ENCODE measurements around the gene NLGN4Y. TPM values are rescaled to one million over a fixed set of nuclear protein-coding genes. Genes with fewer than 3 reads are reported as not detected.

Gene NLGN4Y
- total RNA-seq, 6 experiments from 2014 or later, result 6.9 TPM; not detected in 5

DNA sequence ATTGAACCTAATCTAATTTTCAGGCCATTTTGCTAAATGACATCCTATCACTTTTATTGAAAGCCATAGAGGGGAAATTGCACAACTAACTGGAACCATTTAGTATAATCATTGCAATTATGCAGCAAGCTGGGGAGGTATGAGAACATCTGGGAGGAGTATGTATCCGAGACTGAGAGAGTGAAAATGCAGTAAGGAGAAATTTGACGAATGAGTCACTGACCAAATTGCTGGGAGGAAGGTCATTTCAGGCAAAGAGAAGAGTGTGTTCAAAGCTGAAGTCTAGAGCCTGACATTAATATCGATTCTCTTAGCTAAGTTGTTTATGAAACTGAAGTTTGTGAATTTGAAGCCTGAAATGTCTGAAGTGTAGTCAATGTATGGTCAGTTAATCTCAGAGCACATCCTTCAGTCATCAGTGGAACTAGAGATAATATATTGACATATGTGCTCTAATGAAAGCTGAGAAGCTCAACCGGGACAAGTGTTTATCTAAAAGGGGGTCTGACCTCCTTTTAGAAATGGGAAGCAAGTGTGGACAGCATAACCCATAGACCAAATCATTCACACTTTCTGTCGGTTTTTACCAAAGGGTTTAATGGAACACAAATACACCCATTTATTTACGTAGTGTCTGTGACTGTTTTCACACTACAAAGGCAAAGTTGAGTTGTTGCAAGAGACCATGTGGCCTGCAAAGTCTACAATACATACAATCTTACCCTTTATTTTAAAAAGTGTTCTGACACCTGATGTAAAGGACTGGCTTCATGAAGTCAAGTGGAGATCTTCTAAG is 120.0 kb downstream of the NLGN4Y start:
- TF ChIP-seq, protein P1, sequence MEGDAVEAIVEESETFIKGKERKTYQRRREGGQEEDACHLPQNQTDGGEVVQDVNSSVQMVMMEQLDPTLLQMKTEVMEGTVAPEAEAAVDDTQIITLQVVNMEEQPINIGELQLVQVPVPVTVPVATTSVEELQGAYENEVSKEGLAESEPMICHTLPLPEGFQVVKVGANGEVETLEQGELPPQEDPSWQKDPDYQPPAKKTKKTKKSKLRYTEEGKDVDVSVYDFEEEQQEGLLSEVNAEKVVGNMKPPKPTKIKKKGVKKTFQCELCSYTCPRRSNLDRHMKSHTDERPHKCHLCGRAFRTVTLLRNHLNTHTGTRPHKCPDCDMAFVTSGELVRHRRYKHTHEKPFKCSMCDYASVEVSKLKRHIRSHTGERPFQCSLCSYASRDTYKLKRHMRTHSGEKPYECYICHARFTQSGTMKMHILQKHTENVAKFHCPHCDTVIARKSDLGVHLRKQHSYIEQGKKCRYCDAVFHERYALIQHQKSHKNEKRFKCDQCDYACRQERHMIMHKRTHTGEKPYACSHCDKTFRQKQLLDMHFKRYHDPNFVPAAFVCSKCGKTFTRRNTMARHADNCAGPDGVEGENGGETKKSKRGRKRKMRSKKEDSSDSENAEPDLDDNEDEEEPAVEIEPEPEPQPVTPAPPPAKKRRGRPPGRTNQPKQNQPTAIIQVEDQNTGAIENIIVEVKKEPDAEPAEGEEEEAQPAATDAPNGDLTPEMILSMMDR (IDR thresholded peaks at IDR 0.05), result no peak
- TF ChIP-seq POLR2A (IDR thresholded peaks at IDR 0.05), result no peak
- Histone ChIP-seq H3K27ac (no peak overlapping the region), H3K9me3 (no peaks in the 10 kb centered on the region), H3K4me3 (no peak overlapping the region), H3K36me3 (no peaks in the 10 kb centered on the region), H3K4me1 (no peaks in the 10 kb centered on the region), H3K27me3 (no peaks in the 10 kb centered on the region)
- intact Hi-C loops (cut with DNase I), result no loop called here
- ATAC-seq, result no peak
- WGBS (ENCODE audit: insufficient coverage, low coverage, low lambda C conversion rate, missing lambda C conversion rate), result no CpG with 5 or more reads among the region's 6 CpGs
- no peak for DNase-seq

DNA sequence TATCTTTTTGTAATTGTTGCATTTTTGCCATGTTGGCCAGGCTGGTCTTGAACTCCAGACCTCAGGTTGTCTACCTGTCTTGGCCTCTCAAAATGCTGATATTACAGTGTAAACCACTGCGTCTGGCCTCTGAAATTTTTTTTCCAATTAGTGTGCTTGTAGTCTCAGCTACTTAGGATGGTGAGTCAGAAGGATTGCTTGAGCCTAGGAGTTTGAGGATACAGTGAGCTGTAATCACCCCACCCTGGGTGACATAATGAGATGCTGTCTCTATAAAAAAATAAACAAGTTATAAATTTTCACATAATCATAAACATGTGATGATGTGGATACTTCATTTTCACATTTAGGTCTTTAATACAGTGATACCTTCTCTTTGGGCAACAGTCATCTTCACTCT is 154.9 kb downstream of the NLGN4Y start:
- intact Hi-C loops (cut with DNase I), result no loop called here
- H3K4me1 ChIP-seq, result no peaks in the 10 kb centered on the region
- no peaks in the 10 kb centered on the region for H3K27me3 ChIP-seq
- no peaks in the 10 kb centered on the region for H3K9me3 ChIP-seq
- WGBS (ENCODE audit: insufficient coverage, low coverage, low lambda C conversion rate, missing lambda C conversion rate), result no CpG with 5 or more reads among the region's 1 CpG
- TF ChIP-seq, protein P1 (IDR thresholded peaks at IDR 0.05), result no peak
- no peak for TF ChIP-seq POLR2A (IDR thresholded peaks at IDR 0.05)
- no peak for DNase-seq
- no peak overlapping the region for H3K4me3 ChIP-seq
- no peak overlapping the region for H3K27ac ChIP-seq
- no peaks in the 10 kb centered on the region for H3K36me3 ChIP-seq
- no peak for ATAC-seq

DNA sequence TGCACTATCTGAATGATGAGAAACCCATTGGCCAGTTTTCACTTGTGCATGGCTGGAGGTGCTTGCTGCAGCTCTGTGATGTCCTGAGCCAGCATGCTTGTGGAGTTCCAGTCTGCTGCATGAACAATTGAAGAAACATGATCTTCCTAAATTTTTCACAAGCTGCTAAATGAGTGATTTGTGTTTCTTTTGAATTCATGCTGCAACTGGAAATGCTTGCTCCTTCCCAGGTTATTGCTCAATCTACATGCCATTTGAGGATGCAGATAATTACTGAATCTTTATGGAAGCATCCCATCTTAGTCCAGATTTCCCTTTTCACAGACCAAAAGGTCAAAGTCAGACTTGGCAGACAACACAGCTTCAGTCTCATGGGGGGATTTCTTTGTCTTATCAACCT is 170.2 kb downstream of the NLGN4Y start:
- H3K27ac ChIP-seq, result no peak overlapping the region
- no peak for ATAC-seq
- intact Hi-C loops (cut with DNase I), result no loop called here

DNA sequence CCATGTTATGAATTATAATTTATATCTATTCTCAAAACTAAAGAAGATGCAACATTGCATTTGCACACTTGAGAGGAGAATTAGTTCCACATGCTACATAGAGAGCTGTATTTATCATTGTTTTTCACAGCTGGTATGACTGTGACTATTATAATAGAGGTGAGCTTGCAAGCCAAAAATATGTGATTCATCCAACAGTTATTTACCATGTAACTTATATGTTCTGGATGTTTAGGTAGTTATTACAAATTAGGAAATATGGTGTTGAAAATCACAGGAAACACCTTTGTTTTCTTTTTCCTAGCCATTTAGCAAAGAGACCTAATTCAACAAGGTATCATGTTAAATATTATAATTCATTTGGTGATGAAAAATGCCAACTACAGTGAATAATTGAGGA is 183.8 kb downstream of the NLGN4Y start:
- Histone ChIP-seq H3K4me3 (no peak overlapping the region), H3K9me3 (no peaks in the 10 kb centered on the region), H3K4me1 (no peaks in the 10 kb centered on the region), H3K27ac (no peak overlapping the region), H3K36me3 (no peaks in the 10 kb centered on the region), H3K27me3 (no peaks in the 10 kb centered on the region)
- DNase-seq (no peak), ATAC-seq (no peak)
- TF ChIP-seq POLR2A (IDR thresholded peaks at IDR 0.05), result no peak
- TF ChIP-seq, protein P1 (IDR thresholded peaks at IDR 0.05), result no peak
- intact Hi-C loops (cut with DNase I), result no loop called here

More for the DNA sequence above, 170.2 kb downstream of the NLGN4Y start:
- DNase-seq, result no peak
- TF ChIP-seq, protein P1 (IDR thresholded peaks at IDR 0.05), result no peak
- no peak for TF ChIP-seq POLR2A (IDR thresholded peaks at IDR 0.05)
- Histone ChIP-seq H3K27me3 (no peaks in the 10 kb centered on the region), H3K4me3 (no peak overlapping the region), H3K9me3 (no peaks in the 10 kb centered on the region), H3K4me1 (no peaks in the 10 kb centered on the region), H3K36me3 (no peaks in the 10 kb centered on the region)

DNA sequence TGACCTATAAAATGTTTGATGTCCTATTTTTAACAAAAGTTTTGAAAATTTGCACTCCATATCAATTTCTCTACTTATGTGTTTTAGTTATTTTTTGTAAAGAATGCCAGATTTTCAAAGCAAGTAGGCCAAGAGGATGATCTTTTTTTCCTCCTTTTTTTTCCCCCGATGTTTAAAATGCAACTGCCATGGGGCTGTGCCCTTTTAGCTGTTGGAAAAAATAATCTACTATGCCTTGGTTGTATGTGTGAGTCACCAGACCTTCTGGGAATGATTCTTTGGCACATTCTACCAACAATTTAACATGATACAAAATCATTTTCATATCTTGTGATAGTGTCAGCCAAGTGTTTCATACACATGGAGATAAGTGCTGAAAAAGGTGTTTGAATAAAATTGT is 217.3 kb downstream of the NLGN4Y start:
- ATAC-seq, result no peak
- no peak for TF ChIP-seq POLR2A (IDR thresholded peaks at IDR 0.05)
- TF ChIP-seq, protein P1 (IDR thresholded peaks at IDR 0.05), result no peak
- WGBS (ENCODE audit: insufficient coverage, low coverage, low lambda C conversion rate, missing lambda C conversion rate), result no CpG with 5 or more reads among the region's 1 CpG

More for the DNA sequence above, 217.3 kb downstream of the NLGN4Y start:
- Histone ChIP-seq H3K27me3 (no peaks in the 10 kb centered on the region), H3K36me3 (no peaks in the 10 kb centered on the region), H3K4me1 (no peaks in the 10 kb centered on the region), H3K4me3 (no peak overlapping the region), H3K9me3 (no peaks in the 10 kb centered on the region), H3K27ac (no peak overlapping the region)
- no peak for DNase-seq
- intact Hi-C loops (cut with DNase I), result no loop called here
